Daoy (cell line): ENCODE data around the gene CABP5. TPM values are rescaled to one million over a fixed set of nuclear protein-coding genes. Genes with fewer than 3 reads are reported as not detected.
A peak's percentile ranks its signal among the peaks of the same experiment; 100 is the strongest.

ENCODE experiments used
- DNase-seq: peaks from one replicate; pipeline ENCODE4 v3.0.0-alpha.2; 2015; ENCODE audit warnings: low read depth
- total RNA-seq: library from RNA; depleted of rRNA; stranded (reverse); fragments of >200 nt; shearing (Covaris generic); gene quantifications from 2 replicates; pipeline ENCODE4 v1.2.3, GENCODE V29; 2014; rRNA removed

The CABP5 gene
- total RNA-seq, 1 experiment from 2014 or later: not detected

DNA sequence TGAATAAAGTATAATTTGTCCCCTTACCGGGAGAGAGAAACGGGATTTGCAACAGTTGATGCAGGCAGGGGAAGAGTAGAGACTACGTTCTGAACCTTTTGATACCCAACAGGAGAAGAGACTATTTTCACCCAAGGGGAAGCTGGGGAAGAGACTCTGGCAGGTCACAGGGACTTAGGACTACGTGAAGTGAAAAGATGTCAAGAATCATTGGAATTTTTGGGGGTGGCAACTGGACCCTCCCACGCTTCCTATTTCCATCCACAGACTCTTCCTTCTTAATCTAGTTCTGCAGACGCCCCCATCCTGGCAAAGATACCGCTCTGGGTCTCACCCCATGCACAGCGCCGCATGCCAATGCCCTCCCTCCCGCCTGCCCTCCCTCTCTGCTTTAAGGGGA, 13.8 kb downstream of the CABP5 start:
- DNase-seq: no peak

DNA sequence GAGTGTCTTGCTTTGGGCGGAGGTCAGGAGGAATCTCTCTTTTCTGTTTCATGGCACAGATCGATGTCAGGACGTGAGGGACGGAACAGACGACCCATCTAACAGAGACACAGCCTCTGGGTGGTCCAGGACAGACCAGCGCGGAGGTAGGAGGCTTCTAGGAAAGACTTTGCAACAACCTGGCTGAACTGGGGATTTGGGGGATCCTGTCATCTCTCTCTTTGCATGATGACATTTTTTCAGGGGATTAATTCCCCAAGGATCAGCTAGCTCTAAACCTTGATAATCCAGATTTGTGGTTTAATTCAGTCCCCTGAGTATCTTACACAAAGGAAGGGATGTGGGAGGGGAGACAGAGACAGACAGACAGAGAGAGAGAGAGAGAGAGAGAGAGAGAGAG, 14.4 kb downstream of the CABP5 start:
- no peak for DNase-seq

DNA sequence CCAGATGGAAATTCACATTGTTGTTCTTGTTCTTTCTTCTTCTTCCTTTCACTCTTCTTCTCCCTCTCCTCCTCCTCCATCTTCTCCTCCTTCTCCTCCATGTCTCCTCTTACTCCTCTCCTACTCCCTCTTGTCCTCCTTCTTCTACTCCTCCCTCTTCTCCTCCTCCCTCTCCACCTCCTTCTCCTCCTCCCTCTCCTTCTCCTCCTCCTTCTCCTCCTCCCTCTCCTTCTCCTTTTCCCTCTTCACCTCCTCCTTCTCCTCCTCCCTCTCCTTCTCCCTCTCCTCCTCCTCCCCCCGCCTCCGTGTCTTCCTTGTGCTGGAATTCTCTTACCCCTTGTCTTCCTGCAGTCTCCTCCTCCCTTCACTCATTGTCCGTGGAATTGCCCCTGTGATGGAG, 18.4 kb downstream of the CABP5 start:
- no peak for DNase-seq

DNA sequence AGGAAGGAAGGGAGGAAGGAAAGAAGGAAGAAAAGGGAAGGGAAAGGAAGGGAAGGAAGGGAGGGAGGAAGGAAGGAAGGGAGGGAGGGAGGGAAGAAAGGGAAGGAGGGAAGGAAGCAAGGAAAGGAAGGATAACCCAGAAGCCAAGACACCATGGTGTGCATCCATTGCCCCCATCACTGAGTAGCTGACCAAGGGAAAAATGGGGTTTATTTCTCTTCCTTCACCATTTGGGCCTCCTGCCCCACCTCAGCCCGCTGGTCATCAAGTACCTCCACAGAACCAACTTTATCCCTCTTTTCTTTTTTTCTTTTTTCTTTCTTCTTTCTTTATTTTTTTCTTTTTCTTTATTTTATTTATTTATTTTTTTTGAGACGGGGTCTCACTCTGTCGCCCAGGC, 20.4 kb downstream of the CABP5 start:
- no peak for DNase-seq

DNA sequence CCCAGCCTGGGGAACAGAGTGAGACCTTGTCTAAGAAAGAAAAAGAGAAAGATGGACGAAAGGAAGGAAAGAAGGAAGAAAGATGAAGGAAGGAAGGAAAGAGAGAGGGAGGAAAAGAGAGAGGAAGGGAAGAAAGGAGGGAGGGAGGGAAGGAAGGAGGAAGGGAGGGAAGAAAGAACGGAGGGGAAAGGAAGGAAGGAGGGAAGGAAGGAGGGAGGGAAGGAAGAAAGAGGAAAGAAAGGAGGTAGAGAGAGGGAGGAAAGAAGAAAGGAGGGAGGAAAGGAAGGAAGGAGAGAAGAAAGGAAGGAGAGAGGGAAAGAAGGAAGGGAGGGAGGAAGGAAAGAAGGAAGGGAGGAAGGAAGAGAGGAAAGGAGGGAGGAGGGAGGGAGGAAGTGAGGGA, 20.9 kb downstream of the CABP5 start:
- DNase-seq: no peak

DNA sequence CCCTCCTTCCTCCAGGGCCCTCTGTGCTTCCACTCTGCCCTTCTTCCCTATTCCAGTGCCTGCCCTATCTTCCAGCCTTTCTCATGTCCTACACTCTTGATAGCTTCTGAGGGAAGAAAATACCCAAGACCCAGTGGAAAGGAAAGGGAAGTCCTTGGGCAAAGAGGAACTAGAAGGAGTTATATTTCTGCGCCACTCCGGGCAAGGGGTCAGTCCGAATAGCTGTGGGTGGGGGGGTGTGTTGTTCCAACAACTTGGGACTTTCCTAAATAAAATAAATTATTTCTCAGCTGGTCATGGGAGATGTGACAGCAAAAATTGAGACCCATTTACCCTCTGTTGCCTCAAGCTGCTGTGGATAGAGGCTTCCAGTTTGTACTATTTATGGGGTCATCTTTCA, 23.2 kb downstream of the CABP5 start:
- DNase-seq: no peak

DNA sequence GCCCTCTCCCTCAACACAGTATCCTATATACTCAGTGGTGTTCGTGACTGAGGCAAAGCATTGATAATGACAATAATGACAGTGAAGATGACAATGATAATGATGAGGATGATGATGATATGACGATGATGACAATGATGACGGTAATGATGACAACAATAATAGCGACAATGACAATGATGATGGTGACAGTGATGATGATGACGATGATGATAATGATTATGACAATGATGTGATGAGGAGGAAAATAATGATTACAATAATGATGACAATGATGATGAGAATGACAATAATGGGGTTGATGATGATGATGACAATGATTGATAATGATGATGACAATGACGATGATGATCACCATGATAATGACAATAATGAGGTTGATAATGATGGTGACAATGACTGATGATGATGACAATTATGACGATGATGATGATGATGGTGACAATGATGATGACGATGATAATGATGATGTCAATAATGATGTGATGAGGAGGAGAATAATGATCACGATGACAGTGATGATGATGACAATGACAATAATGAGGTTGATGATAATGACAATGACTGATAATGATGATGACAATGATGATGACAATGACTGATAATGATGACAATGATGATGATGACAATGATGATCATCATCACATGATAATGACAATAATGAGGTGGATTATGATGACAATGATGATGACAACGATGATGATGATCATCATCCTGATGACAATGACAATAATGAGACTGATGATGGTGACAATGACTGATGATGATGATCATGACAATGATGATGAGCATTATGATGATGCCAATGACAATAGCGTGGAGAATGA, 32.7 kb downstream of the CABP5 start:
- no peak for DNase-seq

DNA sequence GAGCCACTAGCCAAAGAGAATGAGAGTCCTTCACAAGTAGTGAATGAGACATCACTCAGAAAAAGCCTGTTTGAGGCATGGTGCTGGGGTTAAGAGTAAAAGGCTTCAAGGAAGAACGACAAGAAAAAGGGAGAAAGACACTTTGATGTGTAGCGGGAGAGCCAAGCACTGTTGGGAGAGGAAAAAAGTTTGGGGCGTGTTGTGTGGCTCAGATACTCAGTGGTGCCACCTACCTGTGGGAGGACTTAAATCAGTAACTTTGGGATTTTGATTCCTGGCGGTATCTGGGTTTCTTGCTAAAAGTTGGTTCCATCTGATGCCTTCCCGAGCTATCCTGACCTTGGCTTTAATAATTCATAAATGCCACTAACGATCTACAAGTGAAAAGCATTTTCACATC, 37.1 kb downstream of the CABP5 start:
- no peak for DNase-seq

DNA sequence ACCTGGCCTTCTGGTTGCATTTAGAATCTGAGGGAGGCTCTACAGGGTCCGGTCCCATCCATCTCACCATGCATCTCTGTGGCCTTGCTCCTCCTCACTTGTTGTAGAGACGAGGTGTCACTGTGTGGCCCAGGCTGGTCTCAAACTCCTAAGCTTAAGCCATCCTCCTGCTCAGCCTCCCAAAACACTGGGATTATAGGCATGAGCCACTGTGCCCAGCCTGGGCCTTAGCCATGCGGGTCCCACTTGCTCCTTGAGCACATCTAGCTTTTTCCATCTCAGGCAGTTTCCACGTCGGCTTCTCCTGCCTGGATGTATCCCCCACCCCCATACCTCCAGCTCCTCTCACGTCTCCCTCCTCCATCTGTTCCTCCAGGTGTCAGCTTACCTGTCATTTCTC, 39.6 kb downstream of the CABP5 start:
- DNase-seq: no peak

DNA sequence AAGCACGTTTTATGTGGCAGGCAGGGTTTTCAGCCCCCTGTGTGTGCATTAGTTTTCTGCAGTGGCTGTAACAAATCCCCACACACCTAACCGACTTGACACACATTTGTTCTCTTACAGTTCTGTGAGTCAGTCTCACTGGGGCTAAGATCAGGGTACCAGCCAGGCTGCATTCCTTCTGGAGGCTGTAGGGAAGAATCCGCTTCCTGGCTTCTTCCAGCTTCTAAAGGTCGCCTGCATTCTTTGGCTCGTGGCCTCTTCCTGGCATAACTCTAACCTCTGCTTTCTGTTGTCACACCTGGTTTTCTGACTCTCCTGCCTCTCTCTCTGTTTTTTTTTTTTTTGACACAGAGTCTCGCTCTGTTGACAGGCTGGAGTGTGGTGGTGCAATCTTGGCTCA, 43.0 kb downstream of the CABP5 start:
- DNase-seq: no peak

DNA sequence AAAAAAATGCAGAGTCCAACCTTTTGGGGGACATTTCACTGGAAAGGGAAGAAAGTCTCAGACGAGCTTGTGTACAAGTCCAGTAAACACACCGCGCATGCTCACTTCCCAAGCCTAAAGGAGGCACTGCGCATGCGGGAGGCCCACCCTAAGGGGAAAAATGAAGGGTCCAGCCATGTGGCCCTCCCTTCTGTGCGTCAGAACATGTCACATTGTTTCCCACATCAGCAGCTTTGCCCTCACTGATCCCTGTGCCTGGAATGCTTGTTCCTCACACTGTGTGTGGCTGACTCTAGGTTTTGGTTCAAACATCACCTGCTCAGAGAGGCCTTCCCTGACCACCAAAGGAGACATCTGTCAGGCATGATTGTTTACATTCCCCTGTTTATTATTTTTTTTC, 45.1 kb downstream of the CABP5 start:
- DNase-seq: peak; percentile 36

DNA sequence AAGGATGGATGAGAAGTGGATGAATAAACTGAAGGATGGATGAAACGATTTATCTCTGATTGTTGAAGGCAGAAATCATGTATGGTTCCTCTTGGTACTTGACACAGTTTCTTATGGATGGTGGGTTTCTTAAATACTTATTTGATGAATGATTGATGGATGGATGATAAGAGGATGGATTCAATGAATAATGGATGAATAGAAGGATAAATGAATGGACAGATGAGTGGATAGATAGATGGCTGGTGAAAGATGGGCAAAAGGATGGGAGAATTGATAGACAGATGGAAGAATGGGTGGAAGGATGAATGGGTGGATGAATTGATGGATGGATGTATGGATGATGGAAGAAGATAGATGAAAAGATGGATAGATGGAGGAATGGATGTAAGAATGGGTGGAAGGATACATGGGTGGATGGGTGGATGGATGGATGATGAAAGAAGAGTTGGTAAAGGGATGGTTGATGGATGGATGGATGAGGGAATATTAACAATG, 47.6 kb downstream of the CABP5 start:
- no peak for DNase-seq

DNA sequence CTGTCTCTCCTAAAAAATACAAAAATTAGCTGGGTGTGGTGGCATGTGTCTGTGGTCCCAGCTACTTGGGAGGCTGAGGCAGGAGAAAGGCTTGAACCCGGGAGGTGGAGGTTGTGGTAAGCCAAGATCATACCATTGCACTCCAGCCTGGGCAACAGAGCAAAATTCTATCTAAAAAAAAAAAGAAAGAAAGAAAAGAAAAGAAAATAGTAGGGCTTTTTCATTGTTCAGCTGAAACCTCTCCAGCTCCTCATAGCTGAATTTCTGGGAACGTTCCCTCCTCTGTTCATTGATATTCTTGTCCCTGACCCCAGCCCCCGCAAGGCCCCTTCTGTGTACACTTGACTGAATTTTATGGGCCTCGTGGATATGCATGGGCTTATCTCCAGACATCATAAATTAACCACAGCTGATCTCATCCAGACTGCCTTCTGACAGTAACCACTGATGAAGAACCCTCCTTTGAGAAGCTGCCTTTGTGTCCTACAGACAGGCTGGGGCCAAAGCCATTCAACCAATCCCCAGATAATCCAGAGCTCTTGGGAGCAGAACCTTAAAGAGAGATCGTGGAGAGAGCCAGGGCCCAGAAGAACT, 49.6 kb downstream of the CABP5 start, which contains the start of gene ELSPBP1:
ELSPBP1 (plus strand) TSS at position 424 of the 594 bp plus-strand sequence. CDS start 14,036 bp downstream, outside the sequence.
- no peak for DNase-seq

DNA sequence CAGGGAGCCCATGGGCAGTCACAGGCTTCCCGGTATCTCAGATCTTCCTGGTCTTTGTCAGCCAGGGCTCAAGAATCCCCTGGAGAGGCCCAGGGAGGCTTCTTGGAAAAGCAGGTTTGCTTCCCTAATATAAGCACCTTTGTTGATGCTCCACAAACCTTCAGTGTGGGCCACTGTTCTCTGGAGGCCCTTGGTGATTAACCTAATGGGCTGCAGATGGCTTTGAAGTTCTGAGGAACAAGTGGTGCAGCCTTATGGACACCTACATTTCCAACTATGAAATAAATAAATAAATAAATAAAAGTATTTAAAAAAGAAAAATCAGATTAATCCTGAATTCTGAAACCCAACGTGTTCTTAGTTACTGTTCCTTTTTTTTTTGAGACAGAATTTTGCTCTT, 51.8 kb downstream of the CABP5 start, which contains the start of gene BSPH1:
BSPH1 (minus strand) TSS at position 101 of the 400 bp plus-strand sequence; CDS start at position 12, 89 bp downstream.
- DNase-seq: no peak

DNA sequence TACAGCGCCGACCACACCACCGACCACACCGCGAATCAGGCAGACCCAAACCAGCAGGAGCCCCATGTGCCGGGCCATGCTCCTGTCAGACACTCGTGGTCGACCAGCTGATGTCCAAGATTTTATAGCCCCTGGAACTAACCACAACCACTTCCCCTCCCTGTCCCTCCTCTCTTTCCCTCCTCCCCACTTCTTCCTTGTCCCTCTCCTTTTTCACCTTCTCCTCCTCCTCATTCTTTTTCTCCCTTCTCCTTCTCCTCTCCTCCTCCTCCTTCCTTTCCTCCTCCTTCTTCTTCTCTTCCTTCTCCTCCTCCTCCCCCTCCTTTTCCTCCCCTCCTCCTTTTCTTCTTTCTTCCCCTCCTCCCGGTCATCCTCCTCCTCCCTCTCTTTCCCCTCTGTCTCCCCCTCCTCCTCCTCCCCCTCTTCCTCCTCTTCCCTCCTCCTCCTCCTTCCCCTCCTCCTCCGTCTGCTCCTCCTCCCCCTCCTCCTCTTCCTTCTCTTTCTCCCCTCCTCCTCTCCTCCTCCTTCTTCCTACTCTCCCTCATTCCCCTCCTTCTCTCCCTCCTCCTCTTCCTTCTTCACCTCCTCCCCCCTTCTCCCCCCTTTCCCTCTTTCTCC, 52.6 kb downstream of the CABP5 start:
- peak; percentile 25 for DNase-seq

Other genes with a start within 250 kb of the CABP5 start
- not detected in 2 replicates for gene TPRX1, start 239.5 kb downstream of the CABP5 start, total RNA-seq
- not detected in 2 replicates for gene CRX, start 222.1 kb downstream of the CABP5 start, total RNA-seq
- not detected in 2 replicates for gene TPRX2, start 184.8 kb downstream of the CABP5 start, total RNA-seq
- gene SULT2A1, start 157.8 kb downstream of the CABP5 start, total RNA-seq: not detected in 2 replicates
- not detected in 2 replicates for gene BSPH1, start 51.9 kb downstream of the CABP5 start, total RNA-seq
- not detected in 2 replicates for gene ELSPBP1, start 49.4 kb downstream of the CABP5 start, total RNA-seq
- gene PLA2G4C, start 66.7 kb upstream of the CABP5 start, total RNA-seq: 2.2 and 4.7 TPM in 2 replicates
- gene LIG1, start 126.3 kb upstream of the CABP5 start, total RNA-seq: 48.5 and 83.8 TPM in 2 replicates
- 0.86 and 3.0 TPM in 2 replicates for gene ZSWIM9, start 126.6 kb upstream of the CABP5 start, total RNA-seq
- 13.2 and 14.2 TPM in 2 replicates for gene CARD8, start 211.8 kb upstream of the CABP5 start, total RNA-seq
- gene ZNF114, start 226.0 kb upstream of the CABP5 start, total RNA-seq: 0.54 and 1.2 TPM in 2 replicates